ENCODE data around the gene PDE4D.

DNA sequence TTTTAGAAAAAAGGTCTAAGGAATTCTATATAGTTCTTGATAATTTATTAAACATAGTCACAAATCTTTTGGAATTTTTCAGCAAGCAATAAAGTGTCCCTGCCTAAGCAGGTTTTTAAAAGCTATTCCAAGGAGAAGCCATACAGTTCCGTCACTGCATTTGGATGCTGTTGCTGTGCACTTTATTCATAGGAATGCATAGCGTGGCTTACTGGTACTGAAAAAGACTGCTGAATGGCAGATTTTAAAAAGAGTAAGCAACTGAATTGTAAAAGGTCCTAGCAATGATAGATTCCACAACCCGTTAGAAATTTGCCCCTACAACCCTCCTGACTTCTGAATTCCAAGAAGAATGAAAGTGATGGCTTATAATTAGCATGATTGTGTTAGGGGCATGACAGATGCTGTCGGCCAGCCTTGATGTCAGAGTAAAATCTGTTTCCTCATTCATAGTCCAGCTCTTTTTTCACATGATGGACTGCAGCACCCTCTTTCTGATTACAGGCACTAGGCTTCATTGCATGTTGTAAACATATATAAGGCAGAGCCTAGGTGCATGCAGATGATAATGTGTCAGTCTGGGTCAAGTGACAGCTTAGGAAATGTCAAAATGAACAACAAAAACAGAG lies 227.0 kb downstream of the PDE4D start:
- TF ChIP-seq, protein P1, sequence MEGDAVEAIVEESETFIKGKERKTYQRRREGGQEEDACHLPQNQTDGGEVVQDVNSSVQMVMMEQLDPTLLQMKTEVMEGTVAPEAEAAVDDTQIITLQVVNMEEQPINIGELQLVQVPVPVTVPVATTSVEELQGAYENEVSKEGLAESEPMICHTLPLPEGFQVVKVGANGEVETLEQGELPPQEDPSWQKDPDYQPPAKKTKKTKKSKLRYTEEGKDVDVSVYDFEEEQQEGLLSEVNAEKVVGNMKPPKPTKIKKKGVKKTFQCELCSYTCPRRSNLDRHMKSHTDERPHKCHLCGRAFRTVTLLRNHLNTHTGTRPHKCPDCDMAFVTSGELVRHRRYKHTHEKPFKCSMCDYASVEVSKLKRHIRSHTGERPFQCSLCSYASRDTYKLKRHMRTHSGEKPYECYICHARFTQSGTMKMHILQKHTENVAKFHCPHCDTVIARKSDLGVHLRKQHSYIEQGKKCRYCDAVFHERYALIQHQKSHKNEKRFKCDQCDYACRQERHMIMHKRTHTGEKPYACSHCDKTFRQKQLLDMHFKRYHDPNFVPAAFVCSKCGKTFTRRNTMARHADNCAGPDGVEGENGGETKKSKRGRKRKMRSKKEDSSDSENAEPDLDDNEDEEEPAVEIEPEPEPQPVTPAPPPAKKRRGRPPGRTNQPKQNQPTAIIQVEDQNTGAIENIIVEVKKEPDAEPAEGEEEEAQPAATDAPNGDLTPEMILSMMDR (conservative IDR thresholded peaks at IDR 0.05; ENCODE audit: low read depth, low read length), result no peak
- TF ChIP-seq, protein P2, sequence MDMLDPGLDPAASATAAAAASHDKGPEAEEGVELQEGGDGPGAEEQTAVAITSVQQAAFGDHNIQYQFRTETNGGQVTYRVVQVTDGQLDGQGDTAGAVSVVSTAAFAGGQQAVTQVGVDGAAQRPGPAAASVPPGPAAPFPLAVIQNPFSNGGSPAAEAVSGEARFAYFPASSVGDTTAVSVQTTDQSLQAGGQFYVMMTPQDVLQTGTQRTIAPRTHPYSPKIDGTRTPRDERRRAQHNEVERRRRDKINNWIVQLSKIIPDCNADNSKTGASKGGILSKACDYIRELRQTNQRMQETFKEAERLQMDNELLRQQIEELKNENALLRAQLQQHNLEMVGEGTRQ (IDR thresholded peaks at IDR 0.05; ENCODE audit: low read depth, low read length), result no peak
- TF ChIP-seq POLR2A (IDR thresholded peaks at IDR 0.05; ENCODE audit: low read depth, low read length), result no peak
- TF ChIP-seq BHLHE40 (IDR thresholded peaks at IDR 0.05; ENCODE audit: low read depth, low read length), result no peak
- no peak for TF ChIP-seq RAD21 (IDR thresholded peaks at IDR 0.05; ENCODE audit: low read length)
- no peak for TF ChIP-seq FOS (IDR thresholded peaks at IDR 0.05; ENCODE audit: low read depth, low read length)

All from IMR-90 (cell line).